HepG2 (cell line): Measurements from ENCODE around the gene SYTL3. TPM values are rescaled to one million over a fixed set of nuclear protein-coding genes. Genes with fewer than 3 reads are reported as not detected.

ENCODE experiments used
- ATAC-seq: fragments of 200-7000 bp; cut with Tn5 transposase; 3 replicates; pipeline ENCODE4 v1.9.1; 2020; ENCODE audit warnings: mild to moderate bottlenecking, moderate library complexity
- BruUV-seq: library from RNA; stranded (reverse); fragments of 400-500 nt; replicated peaks from 2 replicates; lab custom pipeline; 2021; lab: Mats Ljungman, UMichigan
- CTCF ChIA-PET: fragments of 300-600 bp; formaldehyde crosslinking; extraction: SDS; loops from one replicate; lab custom pipeline; 2021; ENCODE audit warnings: low total read pairs, inconsistent platforms, low intra/inter-chr PET ratio; lab: Yijun Ruan, JAX
- POLR2A ChIA-PET: fragments of 350-600 bp; sonication (Branson Sonifier 250); formaldehyde crosslinking; loops from one replicate; lab custom pipeline; 2020; ENCODE audit warnings: antibody characterized with exemption, inconsistent platforms; lab: Yijun Ruan, JAX
- DNase-seq: peaks from one replicate; pipeline ENCODE4 v3.0.0-alpha.2; 2015; ENCODE audit warnings: low spot score
- FAIRE-seq: peaks from 3 replicates; lab custom pipeline; 2011; peaks lifted over from hg19 to GRCh38; lab: Jason Lieb, UNC
- H2AFZ ChIP-seq: one replicate; pipeline ENCODE4 v1.6.1; 2011; ENCODE audit warnings: low read length, inconsistent platforms
- H3K27ac ChIP-seq: fragments of 300-600 bp; 3 replicates; pipeline ENCODE4 v1.8.0; 2011; ENCODE audit warnings: mixed run types, mild to moderate bottlenecking, mixed read lengths, low read length, inconsistent platforms; ENCODE audit not compliant: insufficient read depth; ENCODE audit errors: extremely low read length
- H3K27me3 ChIP-seq, 2 experiments: fragments of 200-600 bp in 1 of 2; 2 replicates in 1 of 2; 3 replicates in 1 of 2; pipeline versions ENCODE4 v1.6.0 to v1.8.0; 2011; ENCODE audit warnings: low read length in 2 of 2, mild to moderate bottlenecking in 2 of 2, moderate library complexity in 2 of 2, inconsistent platforms in 1 of 2; ENCODE audit not compliant: insufficient read depth in 2 of 2, control insufficient read depth in 1 of 2
- H3K36me3 ChIP-seq, 2 experiments: fragments of 200-600 bp in 1 of 2; replicated peaks in 1 of 2; 2 replicates in 1 of 2; 3 replicates in 1 of 2; pipeline versions ENCODE4 v1.5.1 to v1.8.0; 2011; ENCODE audit warnings: low read length in 2 of 2, inconsistent platforms in 1 of 2; ENCODE audit not compliant: insufficient read depth in 2 of 2, control insufficient read depth in 1 of 2
- H3K4me1 ChIP-seq: 2 replicates; pipeline ENCODE4 v1.5.1; 2012; ENCODE audit warnings: low read length, inconsistent platforms; ENCODE audit not compliant: insufficient read depth
- H3K4me2 ChIP-seq: 2 replicates; pipeline ENCODE4 v1.6.0; 2011; ENCODE audit warnings: low read depth, low read length, inconsistent platforms
- H3K4me3 ChIP-seq, 3 experiments: fragments of 200-600 bp in 1 of 3; sonication (generic), shearing (Covaris generic) in 1 of 3; replicated peaks in 1 of 3; 2 replicates each; pipeline ENCODE4 v1.5.1; 2011 to 2016; ENCODE audit warnings: low read length in 3 of 3, inconsistent platforms in 2 of 3, low read depth in 2 of 3, mild to moderate bottlenecking in 2 of 3, control low read depth in 1 of 3, mixed read lengths in 1 of 3; ENCODE audit not compliant: insufficient read depth in 1 of 3
- H3K79me2 ChIP-seq: one replicate; pipeline ENCODE4 v1.6.1; 2011; ENCODE audit warnings: low read length, inconsistent platforms; ENCODE audit not compliant: insufficient read depth
- H3K9ac ChIP-seq: 2 replicates; pipeline ENCODE4 v1.6.0; 2011; ENCODE audit warnings: mild to moderate bottlenecking, low read depth, low read length, inconsistent platforms; ENCODE audit not compliant: insufficient read depth
- H3K9me3 ChIP-seq: 2 replicates; pipeline ENCODE4 v1.5.1; 2012; ENCODE audit warnings: mild to moderate bottlenecking, low read length
- H4K20me1 ChIP-seq: 2 replicates; pipeline ENCODE4 v1.6.0; 2011; ENCODE audit warnings: inconsistent platforms, mild to moderate bottlenecking, low read length, moderate library complexity; ENCODE audit not compliant: insufficient read depth
- CBX2 ChIP-seq, 2 experiments: fragments of 200-600 bp in 1 of 2; sonication (generic); formaldehyde crosslinking in 1 of 2; IDR thresholded peaks; 2 replicates each; pipeline versions ENCODE4 v1.7.0 to v1.8.1; 2018 to 2022; ENCODE audit warnings: low read depth in 2 of 2, low read length in 1 of 2, mild to moderate bottlenecking in 1 of 2, missing genetic modification reagents in 1 of 2
- HOXD1 ChIP-seq: sonication (generic); formaldehyde crosslinking; IDR thresholded peaks from 2 replicates; pipeline ENCODE4 v1.5.0; 2020; ENCODE audit warnings: missing genetic modification reagents
- POLR2G ChIP-seq: fragments of 200-400 bp; formaldehyde crosslinking; IDR thresholded peaks from 2 replicates; pipeline ENCODE4 v1.6.1; 2018; ENCODE audit warnings: mild to moderate bottlenecking, low read depth, low read length, moderate library complexity
- RBM22 ChIP-seq: fragments of 200-400 bp; formaldehyde crosslinking; optimal IDR thresholded peaks from 2 replicates; pipeline ENCODE3; 2017; ENCODE audit warnings: mild to moderate bottlenecking, low read length, moderate library complexity
- SP1 ChIP-seq, 2 experiments: fragments of 450-650 bp in 1 of 2; sonication (generic) in 1 of 2; formaldehyde crosslinking in 1 of 2; IDR thresholded peaks; 2 replicates each; pipeline versions ENCODE4 v1.4.0 to v1.6.1; 2016 to 2020; ENCODE audit warnings: missing genetic modification reagents in 1 of 2
- ZBTB37 ChIP-seq: sonication (generic); formaldehyde crosslinking; IDR thresholded peaks from 2 replicates; pipeline ENCODE4 v1.4.0; 2020; ENCODE audit warnings: mild to moderate bottlenecking, missing genetic modification reagents
- ZNF431 ChIP-seq: sonication (generic); formaldehyde crosslinking; IDR thresholded peaks from 2 replicates; pipeline ENCODE4 v1.9.0; 2022; ENCODE audit warnings: missing genetic modification reagents, low read depth, mild to moderate bottlenecking, borderline replicate concordance
- WGBS: methylation state at CpG from one replicate; pipeline ENCODE4 v1.1.6; 2017; ENCODE audit warnings: low lambda C conversion rate; 5-methylcytosine and 5-hydroxymethylcytosine counted together
- in situ Hi-C: cut with HindIII; loops from 2 replicates; pipeline ENCODE4 v1.10.0; 2017; ENCODE audit warnings: low pct_unique_long_range_greater_than_20kb; ENCODE audit not compliant: extremely low pct_ligation_motif_present
- intact Hi-C: fragments of 100-400 bp; cut with micrococcal nuclease; formaldehyde crosslinking; loops from one replicate; pipeline ENCODE4 v1.10.0; 2022; ENCODE audit not compliant: unreplicated experiment
- polyA plus RNA-seq, 8 experiments: library from polyadenylated mRNA; depleted of rRNA in 3 of 8; stranded (reverse) in 7 of 8; unstranded in 1 of 8; fragments of >200 nt; fragmentation: Illumina TruSeq in 4 of 8; extraction: Trizol in 4 of 8; gene quantifications; 2 replicates each; pipeline versions ENCODE4 v1.2.1 to v1.2.3, GENCODE V29; 2011 to 2016; ENCODE audit warnings: low read depth in 4 of 8, missing spikeins in 1 of 8, mixed read lengths in 1 of 8; ENCODE audit not compliant: insufficient read depth in 1 of 8
- total RNA-seq, 5 experiments: library from RNA; depleted of rRNA; stranded (reverse); fragments of >200 nt; fragmentation: Illumina TruSeq; extraction: Trizol; gene quantifications; 2 replicates each; pipeline ENCODE4 v1.2.3, GENCODE V29; 2016; ENCODE audit warnings: low read depth in 1 of 5

SYTL3 gene
- total and polyA plus RNA-seq, 2 of the 13 experiments (the other 11 are each of a cell fraction or from before 2014, with no cell fraction given): 0.11 to 0.28 TPM

- CTCF ChIA-PET: no interaction called here
- Histone ChIP-seq H3K36me3 (peaks cover 36 to 73% of the 10 kb centered on the region in 2 experiments), H3K79me2 (no peaks in the 10 kb centered on the region), H3K4me2 (no peak overlapping the region), H4K20me1 (peaks cover 26% of the 10 kb centered on the region), H3K27ac (peak overlapping the region; percentile 6), H3K4me3 (no peak overlapping the region), H3K27me3 (no peaks in the 10 kb centered on the region), H3K9ac (no peak overlapping the region), H3K4me1 (peaks cover 42% of the 10 kb centered on the region), H2AFZ (no peak overlapping the region), H3K9me3 (no peaks in the 10 kb centered on the region)
- DNase-seq (no peak), ATAC-seq (no peak), FAIRE-seq (no peak)
- 95% methylated on average over 11 of the region's 11 CpGs for WGBS
- POLR2A ChIA-PET: no interaction called here
- TF ChIP-seq SP1 (IDR thresholded peaks at IDR 0.05): no peak
- TF ChIP-seq SP1 (CRISPR knock-in tag; IDR thresholded peaks at IDR 0.05): no peak
- no peak for TF ChIP-seq ZNF431 (CRISPR knock-in tag)
- no peak for TF ChIP-seq CBX2 (IDR thresholded peaks at IDR 0.05; ENCODE audit: low read depth, low read length)
- TF ChIP-seq CBX2 (CRISPR knock-in tag; IDR thresholded peaks at IDR 0.05; ENCODE audit: low read depth): no peak
- TF ChIP-seq HOXD1 (CRISPR knock-in tag): no peak
- TF ChIP-seq POLR2G: 0 out of 2 replicates have a peak, but pooled peaks have one; percentile 28
- TF ChIP-seq ZBTB37 (CRISPR knock-in tag): no peak
- TF ChIP-seq RBM22: peak; percentile 78
- intact Hi-C loops: no loop called here
- no TSS peak for BruUV-seq
- in situ Hi-C loops: no loop called here
These were observed 16.7 kb upstream of the SYTL3 start for GRCh38 chr6:158633127-158633526.
